Activated naive CD4-positive, alpha-beta T cell treated with anti-CD3 and anti-CD28 coated beads, Interleukin-2, amount 50 U/mL, for 16 hours (primary cell): ENCODE data around the gene PLPP4.

Experiments
- DNase-seq: peaks from one replicate; pipeline ENCODE4 v3.0.0-alpha.2; 2020

The PLPP4 gene

DNA sequence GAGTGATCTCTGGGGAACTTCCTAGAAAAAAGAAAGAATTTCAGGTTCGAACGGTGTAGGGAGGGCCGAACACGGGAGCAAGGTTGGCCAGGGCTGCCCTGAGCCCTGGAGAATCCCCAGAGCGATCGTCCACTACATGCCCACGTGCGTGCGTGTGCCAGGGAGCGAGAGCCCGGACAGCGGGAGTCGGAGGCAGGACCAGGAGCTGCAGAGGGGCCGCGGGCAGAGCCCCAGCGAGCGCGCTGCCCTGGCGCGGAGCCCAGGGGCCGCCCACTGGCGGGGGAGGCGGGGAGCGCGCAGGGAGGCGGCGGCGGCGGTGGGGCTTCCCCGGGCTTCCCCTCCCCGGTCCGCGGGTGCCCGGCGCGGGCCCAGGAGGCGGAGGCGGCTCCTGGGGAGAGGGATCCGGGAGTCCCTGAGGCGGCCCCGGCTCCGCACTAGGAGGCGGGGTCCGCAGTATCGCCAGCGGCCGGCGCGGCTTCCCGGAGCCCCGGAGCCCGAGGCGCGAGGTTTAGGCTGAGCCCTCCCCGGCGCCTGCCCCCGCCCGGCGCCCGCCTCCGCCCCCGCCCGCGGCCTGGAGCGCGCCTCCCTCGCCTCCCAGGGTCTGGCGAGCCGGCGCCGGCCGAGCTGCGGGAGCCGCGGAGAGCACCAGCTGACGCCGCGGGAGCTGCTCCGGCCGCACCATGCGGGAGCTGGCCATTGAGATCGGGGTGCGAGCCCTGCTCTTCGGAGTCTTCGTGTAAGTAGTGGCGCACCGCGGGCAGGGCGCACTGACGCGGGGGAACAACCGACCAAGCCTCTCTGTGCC, at the start of gene PLPP4:
PLPP4 (plus strand) TSS at position 602 of the 805 bp plus-strand sequence; CDS start at position 681, 79 bp downstream.
- DNase-seq, result no peak

DNA sequence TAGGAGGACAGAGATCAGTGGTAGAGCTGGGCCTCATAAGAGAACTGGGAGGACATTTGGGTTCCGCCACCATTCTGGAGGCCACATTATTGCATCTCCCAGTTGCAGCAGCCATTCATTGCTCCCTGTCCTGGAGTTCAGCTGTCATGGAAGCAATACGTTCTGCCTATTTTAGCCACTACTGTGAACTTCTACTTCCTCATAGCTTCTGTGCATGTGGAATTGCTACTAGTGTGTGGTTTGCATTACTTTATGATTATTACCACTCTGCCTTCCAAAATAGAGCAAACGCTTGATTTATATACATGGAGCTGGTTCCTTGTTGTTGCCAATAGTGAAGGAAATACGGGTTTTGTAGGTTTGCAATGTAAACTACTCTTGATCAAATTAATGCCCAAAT, 47.2 kb upstream of the PLPP4 start:
- no peak for DNase-seq

DNA sequence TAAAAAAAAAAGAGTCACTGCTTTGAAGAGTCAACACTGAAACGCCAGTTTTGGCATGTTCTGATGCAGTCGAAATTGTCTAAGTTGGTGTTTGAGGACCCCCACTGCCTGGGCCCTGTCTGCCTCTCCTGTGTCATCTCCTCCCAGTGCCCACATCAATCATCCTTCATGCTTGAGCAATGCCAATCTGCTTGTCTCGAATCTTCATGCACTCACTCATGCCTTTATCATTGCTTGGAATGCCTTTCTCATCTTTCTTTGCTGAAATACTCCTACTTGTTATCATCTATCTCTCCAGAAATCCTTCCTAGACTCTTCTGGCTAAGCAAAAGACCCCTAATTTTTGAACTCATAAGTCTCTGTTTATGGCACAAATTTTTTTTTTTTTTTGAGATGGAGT, 42.1 kb upstream of the PLPP4 start:
- no peak for DNase-seq

DNA sequence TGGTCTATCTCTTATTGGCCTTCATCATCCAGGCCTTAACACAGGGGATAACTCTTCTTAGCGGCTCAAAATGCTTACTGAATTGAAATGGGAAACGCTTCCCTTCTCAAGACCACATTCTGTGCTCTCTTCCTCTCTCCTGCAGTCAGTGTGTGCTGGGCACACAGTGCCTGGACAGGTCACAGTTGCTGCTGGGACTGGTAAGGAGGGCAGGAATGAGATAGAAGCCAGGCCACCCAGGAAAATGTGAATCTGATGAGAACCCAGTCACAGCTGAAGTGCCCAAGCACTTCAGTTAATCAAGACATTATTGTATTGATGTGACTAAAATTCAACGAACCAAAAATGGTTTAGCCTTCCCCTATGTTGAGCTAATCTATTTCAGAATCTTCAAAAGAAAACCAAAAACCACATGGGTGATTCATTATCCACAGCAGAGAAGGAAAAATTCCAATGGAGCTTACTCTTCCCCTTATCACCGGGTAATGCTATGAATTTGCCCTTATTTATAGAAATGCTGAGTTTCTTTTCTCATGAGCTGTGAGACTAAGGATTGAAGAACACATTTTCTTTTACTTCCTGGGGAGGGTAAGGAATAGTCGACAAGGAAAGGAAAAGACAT, 41.2 kb upstream of the PLPP4 start:
- DNase-seq, result no peak

DNA sequence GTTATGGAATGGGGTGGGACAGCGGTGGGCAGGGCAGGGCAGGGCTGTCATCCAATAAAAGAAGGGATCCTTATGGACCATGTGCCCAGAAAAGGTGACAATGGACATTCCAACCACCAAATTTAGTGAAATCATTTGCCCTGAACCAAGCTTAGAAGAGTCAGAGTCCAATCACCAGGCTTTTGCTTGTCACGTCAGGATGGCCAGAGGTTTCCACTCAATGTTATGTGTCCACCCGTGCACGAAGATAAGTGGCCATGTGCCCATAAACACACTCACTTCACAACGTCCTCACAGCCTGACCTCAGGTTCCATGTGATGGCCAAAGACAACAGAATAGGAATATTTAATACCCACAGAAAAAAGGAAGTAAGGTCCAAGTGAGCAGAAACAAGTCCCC, 36.6 kb upstream of the PLPP4 start:
- no peak for DNase-seq

DNA sequence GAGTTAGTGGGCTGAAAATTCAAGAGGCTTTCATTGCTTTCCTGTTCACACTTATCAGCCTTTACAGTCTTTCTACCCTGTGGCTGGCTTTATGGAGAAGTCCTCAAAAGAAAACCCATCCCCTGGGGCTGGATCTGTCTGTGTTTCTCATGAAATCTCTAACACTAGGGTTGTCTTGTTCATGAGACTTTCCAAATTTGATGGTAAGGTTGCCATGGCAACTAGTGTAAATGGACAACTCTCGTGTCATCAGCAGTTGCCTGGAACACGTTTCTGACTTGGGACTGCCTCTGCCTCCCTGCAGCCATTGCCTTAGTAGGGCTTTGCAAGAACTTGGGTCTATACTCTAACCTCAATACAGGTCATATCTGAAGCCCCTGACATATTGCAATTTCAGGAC, 35.8 kb upstream of the PLPP4 start:
- no peak for DNase-seq

GRCh38 chr10:120422457-120422856, 34.6 kb upstream of the PLPP4 start:
- DNase-seq, result no peak

GRCh38 chr10:120423431-120424197, 33.4 kb upstream of the PLPP4 start:
- no peak for DNase-seq

GRCh38 chr10:120424198-120424464, 32.9 kb upstream of the PLPP4 start:
- no peak for DNase-seq

GRCh38 chr10:120426306-120426705, 30.7 kb upstream of the PLPP4 start:
- DNase-seq, result no peak

DNA sequence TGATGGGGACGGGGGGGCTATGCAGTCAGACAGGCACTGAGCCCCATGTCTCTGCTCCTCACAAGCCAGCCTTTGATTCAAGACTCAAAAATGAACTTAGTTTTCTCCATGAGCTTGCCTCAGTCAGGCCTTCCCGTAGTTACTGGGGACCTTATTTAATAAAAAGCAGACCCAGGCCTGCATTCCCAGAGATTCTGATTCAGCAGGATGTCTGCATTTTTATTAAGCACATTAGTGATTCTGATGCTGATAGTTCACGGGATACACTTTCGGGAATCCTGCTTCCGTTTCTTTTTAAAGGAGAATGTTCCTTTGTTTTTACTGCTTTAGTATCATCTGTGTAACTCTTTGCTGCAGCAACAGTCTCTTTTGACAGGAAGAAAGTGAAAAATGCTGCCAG, 28.3 kb upstream of the PLPP4 start:
- no peak for DNase-seq

DNA sequence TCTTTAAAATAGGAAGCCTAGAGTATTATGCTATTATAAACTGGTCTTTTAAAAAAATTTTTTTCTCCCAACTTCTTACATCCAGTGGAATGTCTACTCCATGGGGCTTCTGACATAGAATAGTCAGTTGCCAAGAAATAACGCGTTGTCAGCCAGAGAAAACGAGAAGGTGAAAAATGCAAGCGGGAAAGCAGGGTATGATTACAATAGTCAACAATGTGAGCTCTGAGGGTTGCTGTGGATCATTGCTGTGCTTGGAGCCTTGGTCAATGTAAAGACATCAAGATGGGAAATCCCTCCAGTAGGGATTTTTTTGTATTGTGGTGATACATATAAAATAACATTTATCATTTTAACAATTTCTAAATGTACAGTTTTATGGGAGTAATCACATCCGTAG, 27.6 kb upstream of the PLPP4 start:
- no peak for DNase-seq

DNA sequence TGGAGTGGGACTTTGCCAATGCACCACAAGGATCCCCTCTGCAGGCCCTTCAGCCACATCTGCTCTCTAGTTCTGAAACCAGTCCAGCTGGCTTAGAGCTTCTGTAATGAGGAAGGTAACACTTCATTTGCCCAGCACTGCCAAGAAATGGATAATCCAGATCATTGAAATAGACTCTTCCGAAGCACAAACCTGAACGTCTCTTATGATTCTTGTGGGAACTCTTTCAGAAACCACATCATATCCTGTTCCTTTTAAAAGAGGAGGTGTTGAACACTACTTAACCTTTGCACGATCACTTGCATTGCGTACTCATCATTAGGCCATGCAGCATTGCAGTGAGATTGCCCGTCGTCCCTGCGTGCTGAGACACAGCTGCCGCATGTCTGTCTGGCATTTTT, 25.8 kb upstream of the PLPP4 start:
- DNase-seq, result no peak

DNA sequence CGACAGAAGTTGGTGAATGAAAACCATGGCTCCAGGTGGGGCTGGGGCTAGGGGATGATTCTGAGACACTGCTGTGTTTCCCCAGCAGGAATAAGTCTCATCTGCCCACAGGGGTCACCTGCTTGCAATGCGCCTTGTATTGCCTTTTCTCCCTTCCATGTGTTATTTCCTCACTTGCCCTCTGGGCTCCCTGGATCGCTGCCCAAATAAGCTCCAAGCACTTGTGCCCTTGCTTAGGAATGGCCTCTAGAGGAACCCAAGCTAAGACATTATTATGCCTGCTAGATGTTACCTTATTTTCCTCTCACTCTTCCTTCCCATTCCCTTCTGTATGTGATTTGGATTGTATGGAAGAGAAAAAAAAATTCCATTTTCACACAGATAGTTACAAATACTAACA, 24.8 kb upstream of the PLPP4 start:
- DNase-seq, result no peak

GRCh38 chr10:120433141-120433540, 23.9 kb upstream of the PLPP4 start:
- DNase-seq, result no peak

DNA sequence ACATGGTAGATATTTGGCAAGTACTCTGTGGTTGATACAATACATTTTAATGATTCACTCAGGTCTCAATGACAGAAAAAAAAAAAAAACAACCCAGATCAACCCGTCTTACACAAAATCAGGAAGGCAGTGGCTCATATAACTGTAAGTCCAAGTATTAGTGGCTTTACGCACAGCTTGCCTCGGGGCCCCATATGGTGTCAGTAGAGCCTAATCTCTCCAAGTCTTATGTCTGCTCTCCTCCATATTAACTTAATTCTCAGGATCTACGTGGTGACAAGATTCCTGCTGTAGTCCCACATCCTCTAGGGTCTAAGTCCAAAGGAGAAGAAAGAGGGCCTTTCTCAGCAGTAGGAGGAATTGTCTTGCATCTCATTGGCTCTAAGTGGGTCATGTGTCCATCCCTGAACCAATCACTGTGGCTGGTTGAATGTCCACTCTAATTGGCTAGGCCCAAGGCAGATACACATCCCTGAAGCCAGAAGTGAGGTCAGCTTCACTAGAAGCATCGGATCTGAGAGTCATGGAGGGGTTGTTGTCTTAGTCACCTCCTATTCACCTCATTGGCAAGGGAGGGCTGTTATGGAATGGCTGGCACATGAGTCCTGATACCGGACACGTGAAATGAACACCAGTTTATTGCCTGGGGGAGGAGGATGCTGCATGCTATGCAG, 20.5 kb upstream of the PLPP4 start:
- no peak for DNase-seq

DNA sequence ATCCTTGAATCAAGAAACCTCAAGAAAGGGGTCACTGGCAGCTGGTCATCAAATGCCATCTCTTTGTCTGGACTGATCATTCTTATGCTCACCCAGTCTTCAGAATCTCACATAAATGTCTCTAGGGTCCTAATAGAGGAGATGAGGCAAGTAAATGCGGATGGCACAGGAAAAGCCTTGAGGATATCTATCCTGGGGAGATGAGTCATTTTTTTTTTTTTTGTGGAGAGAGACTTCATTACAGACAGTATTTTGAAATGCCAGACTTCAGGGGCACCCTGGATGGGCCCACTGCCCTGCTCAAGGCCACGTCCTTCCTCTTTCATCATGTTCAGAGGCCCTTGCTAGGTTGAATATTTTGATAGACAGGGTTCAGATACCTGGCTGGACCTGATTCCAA, 19.5 kb upstream of the PLPP4 start:
- no peak for DNase-seq

DNA sequence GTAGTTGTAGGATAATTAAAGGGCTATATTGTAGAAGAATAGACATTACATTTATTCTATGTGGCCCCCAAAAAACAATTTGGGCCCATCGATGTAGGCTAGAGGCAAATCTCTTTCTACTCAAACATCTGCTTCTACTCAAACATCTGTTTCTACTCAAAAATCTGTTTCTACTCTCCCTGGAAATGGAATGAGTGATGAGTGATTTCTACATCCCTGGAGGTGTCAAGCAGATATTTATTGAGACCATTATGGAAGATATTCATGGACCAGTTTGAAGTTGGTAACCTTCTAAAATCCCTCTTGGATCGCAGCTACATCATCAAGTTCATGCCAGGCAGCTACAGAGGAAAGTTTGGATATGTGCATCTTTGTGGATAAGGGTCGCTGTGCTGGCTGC, 5.1 kb upstream of the PLPP4 start:
- DNase-seq, result no peak

DNA sequence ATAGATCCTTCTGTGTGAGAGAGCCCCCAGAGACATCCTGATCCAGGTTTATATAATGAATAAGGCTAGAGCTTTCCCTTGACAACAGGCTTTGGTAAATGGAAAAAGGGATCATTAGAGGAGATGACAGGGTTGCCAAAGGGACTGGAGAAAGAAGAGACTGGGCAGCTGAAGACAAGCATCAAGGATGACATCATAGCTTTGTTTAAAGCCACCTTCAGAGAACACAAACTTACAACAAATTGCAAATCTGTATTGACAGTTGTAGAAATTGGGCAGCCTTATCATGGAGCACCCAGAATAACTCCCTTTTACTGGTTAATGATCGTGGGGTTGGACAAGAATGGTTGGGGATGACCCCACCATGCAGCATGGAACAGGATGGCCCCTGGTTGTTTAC, 3.7 kb upstream of the PLPP4 start:
- DNase-seq, result no peak

DNA sequence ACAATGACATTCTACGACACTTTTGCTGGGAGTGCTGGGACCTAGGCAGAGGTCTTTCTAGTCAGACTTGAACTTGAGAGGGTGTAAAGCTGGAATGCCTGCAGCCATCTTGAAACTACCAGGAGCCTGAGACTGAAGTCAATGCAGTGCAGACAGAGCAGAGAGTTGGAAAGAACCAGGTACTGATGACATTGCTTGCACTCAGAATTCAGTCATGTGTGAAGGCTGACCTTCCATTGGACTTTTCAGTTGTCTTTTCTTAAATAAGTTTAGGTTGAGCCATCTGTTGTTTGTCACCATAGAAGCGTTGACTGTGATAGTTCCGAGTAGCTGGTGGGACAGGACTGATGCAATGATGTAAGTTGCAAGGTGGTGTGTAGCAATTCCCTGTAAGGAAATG, 3.1 kb upstream of the PLPP4 start:
- no peak for DNase-seq

DNA sequence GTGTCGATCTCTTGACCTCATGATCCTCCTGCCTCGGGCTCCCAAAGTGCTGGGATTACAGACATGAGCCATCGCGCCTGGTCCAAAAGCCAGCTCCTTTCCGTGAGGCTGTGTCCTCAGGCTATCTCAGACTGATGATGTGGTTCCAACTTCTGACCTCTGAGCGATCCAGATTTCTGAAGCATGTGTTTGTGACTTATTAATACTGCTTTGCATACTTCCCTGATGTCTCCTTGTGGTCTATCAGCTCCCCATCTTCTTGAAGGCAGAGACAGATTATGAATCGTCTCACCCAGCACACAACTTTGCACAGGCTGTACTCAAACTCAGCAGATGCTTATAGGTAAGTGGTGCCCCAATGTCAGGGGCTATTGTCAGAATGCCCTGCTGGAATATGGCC, 2.0 kb upstream of the PLPP4 start:
- no peak for DNase-seq

- DNase-seq, result no peak
Measured at GRCh38 chr10:120455606-120456005, 1.4 kb upstream of the PLPP4 start.

DNA sequence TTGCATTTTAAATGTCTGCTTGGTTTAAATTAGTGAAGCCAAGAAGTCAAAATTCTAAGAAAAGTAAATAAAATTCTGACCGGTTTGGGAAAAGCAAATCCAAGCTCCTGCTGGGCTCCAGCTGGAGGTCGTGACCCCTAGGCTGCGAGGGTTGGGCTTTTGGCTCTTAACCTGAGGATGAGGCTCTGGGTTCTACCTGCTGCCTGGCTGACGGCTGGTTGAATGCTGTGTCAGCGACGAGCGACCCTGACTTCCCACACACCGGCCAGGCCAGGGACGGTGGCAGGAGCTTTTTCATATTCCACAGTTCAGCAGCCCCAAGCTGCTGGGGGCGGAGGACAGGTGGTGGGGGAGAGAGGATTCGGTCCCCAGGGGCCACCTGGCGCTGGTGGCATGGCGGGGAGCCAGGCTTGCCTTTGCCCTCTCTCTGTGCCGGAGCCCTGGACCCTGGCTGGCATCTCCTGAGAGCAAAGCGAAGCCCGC, 843 bp upstream of the PLPP4 start:
- DNase-seq, result no peak
